MM.1S (cell line): ENCODE results near the gene CD3D.
A peak's percentile ranks its signal among the peaks of the same experiment; 100 is the strongest.

ENCODE experiments used
- DNase-seq: peaks from one replicate; pipeline ENCODE4 v3.0.0-alpha.2; 2015
- H2AFZ ChIP-seq: fragments of 300-600 bp; sonication (generic); 2 replicates; pipeline ENCODE4 v1.6.0; 2016; ENCODE audit warnings: antibody characterized with exemption, low read length
- H3F3A ChIP-seq: fragments of 300-600 bp; sonication (generic); 2 replicates; pipeline ENCODE4 v1.6.1; 2016; ENCODE audit warnings: mild to moderate bottlenecking, antibody characterized with exemption, low read length, moderate library complexity, mixed read lengths; ENCODE audit not compliant: insufficient read depth
- H3K27ac ChIP-seq: fragments of 300-600 bp; sonication (generic); 2 replicates; pipeline ENCODE4 v1.5.1; 2016; ENCODE audit warnings: mild to moderate bottlenecking, low read length
- H3K27me3 ChIP-seq: fragments of 300-600 bp; sonication (generic); replicated peaks from 2 replicates; pipeline ENCODE4 v1.6.0; 2016; ENCODE audit warnings: low read length; ENCODE audit not compliant: insufficient read depth
- H3K36me3 ChIP-seq: fragments of 300-600 bp; sonication (generic); replicated peaks from 2 replicates; pipeline ENCODE4 v1.6.1; 2016; ENCODE audit warnings: mild to moderate bottlenecking, low read length, mixed read lengths; ENCODE audit not compliant: insufficient read depth
- H3K4me1 ChIP-seq: fragments of 300-600 bp; sonication (generic); 2 replicates; pipeline ENCODE4 v1.6.1; 2016; ENCODE audit warnings: low read length, mixed read lengths
- H3K4me2 ChIP-seq: fragments of 300-600 bp; sonication (generic); 2 replicates; pipeline ENCODE4 v1.6.0; 2016; ENCODE audit warnings: low read depth, low read length
- H3K4me3 ChIP-seq: fragments of 300-600 bp; sonication (generic); 2 replicates; pipeline ENCODE4 v1.5.1; 2016; ENCODE audit warnings: low read length, mixed read lengths
- H3K79me2 ChIP-seq: fragments of 300-600 bp; sonication (generic); 2 replicates; pipeline ENCODE4 v1.6.1; 2016; ENCODE audit warnings: mixed run types, low read length, mixed read lengths
- H3K9ac ChIP-seq: fragments of 300-600 bp; sonication (generic); 2 replicates; pipeline ENCODE4 v1.6.1; 2016; ENCODE audit warnings: low read length, mixed read lengths
- H3K9me2 ChIP-seq: fragments of 300-600 bp; sonication (generic); replicated peaks from 2 replicates; pipeline ENCODE4 v1.6.1; 2016; ENCODE audit warnings: mild to moderate bottlenecking, low read length, mixed read lengths; ENCODE audit not compliant: insufficient read depth
- H3K9me3 ChIP-seq: fragments of 300-600 bp; sonication (generic); replicated peaks from 2 replicates; pipeline ENCODE4 v1.6.1; 2016; ENCODE audit warnings: mild to moderate bottlenecking, low read length, mixed read lengths; ENCODE audit not compliant: insufficient read depth
- H4K20me1 ChIP-seq: fragments of 300-600 bp; sonication (generic); 2 replicates; pipeline ENCODE4 v1.6.1; 2016; ENCODE audit warnings: mild to moderate bottlenecking, low read length, moderate library complexity, mixed read lengths; ENCODE audit not compliant: insufficient read depth
- CTCF ChIP-seq: fragments of 300-600 bp; sonication (generic); IDR thresholded peaks from 2 replicates; pipeline ENCODE4 v1.5.1; 2016; ENCODE audit warnings: antibody characterized with exemption, low read length, mixed read lengths
- EZH2 ChIP-seq: fragments of 300-600 bp; sonication (generic); optimal IDR thresholded peaks from 2 replicates; pipeline ENCODE3; 2017; ENCODE audit warnings: low read depth, mild to moderate bottlenecking, antibody characterized with exemption, low read length, mixed read lengths
- EZH2phosphoT487 ChIP-seq: fragments of 300-600 bp; sonication (generic); IDR thresholded peaks from 2 replicates; pipeline ENCODE4 v1.6.1; 2018; ENCODE audit warnings: antibody characterized with exemption, low read length

Gene CD3D

GRCh38 chr11:118364956-118365615, 22.6 kb upstream of the CD3D start:
- Histone ChIP-seq H3K9ac (no peak overlapping the region), H3K4me3 (no peak overlapping the region), H3K9me3 (no peaks in the 10 kb centered on the region), H3F3A (no peaks in the 10 kb centered on the region), H2AFZ (no peak overlapping the region), H3K79me2 (peaks cover 53% of the 10 kb centered on the region), H3K27me3 (no peaks in the 10 kb centered on the region), H3K4me1 (peaks cover 4% of the 10 kb centered on the region), H3K9me2 (no peaks in the 10 kb centered on the region), H3K27ac (no peak overlapping the region), H3K4me2 (no peak overlapping the region), H3K36me3 (peaks cover 16% of the 10 kb centered on the region; the same call in 1 of the 2 replicates), H4K20me1 (no peaks in the 10 kb centered on the region)
- no peak for TF ChIP-seq CTCF
- no peak for DNase-seq

- H3K9me2 ChIP-seq = no peaks in the 10 kb centered on the region
- no peaks in the 10 kb centered on the region for H3F3A ChIP-seq
- peaks cover 50% of the 10 kb centered on the region for H3K79me2 ChIP-seq
- peak within 1 kb of the TSS; percentile 82 for H3K4me3 ChIP-seq
- H4K20me1 ChIP-seq = no peaks in the 10 kb centered on the region
- H3K4me2 ChIP-seq = peak within 1 kb of the TSS; percentile 90
- H3K36me3 ChIP-seq = no peaks in the 10 kb centered on the region
- peaks cover 7% of the 10 kb centered on the region for H3K4me1 ChIP-seq
- H3K9ac ChIP-seq = peak within 1 kb of the TSS; percentile 86
- peak within 1 kb of the TSS; percentile 43; the same call in 1 of the 2 replicates for H3K27ac ChIP-seq
- H2AFZ ChIP-seq = peak within 1 kb of the TSS; percentile 74
- no peaks in the 10 kb centered on the region for H3K9me3 ChIP-seq
- no peaks in the 10 kb centered on the region for H3K27me3 ChIP-seq
- peak; percentile 99 for DNase-seq
- TF ChIP-seq CTCF (no peak), EZH2 (no peak), EZH2phosphoT487 (no peak)
These were observed 16.9 kb upstream of the CD3D start, which contains the start of gene UBE4A for GRCh38 chr11:118359295-118359958. UBE4A (plus strand) TSS chr11:118359600; CDS start chr11:118365081, 5,481 bp downstream.

DNA sequence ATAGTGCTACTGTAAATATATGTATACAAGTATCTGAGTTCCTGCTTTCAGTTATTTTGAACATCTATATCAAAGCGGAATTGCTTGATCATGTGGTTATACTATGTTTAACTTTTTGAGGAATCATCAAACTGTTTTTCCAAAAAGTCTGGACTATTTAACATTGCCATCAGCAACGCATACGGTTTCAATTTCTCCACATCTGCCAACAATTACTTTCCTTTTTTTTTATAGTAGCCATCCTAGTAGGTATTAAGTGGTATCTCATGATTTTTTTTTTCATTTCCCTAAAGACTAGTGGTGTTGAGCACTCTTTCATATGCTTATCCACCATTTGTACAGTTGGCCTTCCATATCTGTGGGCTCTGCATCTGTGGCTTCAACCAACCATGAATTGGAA, 15.6 kb upstream of the CD3D start:
- Histone ChIP-seq H3K4me2 (no peak overlapping the region), H3K27me3 (no peaks in the 10 kb centered on the region), H3K9ac (no peak overlapping the region), H3K36me3 (no peaks in the 10 kb centered on the region), H3K9me3 (no peaks in the 10 kb centered on the region), H3K9me2 (no peaks in the 10 kb centered on the region), H3K4me1 (peaks cover 7% of the 10 kb centered on the region), H3K27ac (no peak overlapping the region), H3K4me3 (no peak overlapping the region), H3F3A (no peaks in the 10 kb centered on the region), H2AFZ (no peak overlapping the region), H3K79me2 (peaks cover 37% of the 10 kb centered on the region), H4K20me1 (no peaks in the 10 kb centered on the region)
- TF ChIP-seq CTCF (no peak), EZH2phosphoT487 (no peak)
- DNase-seq = no peak
